Stimulated activated CD8-positive, alpha-beta memory T cell treated with anti-CD3 and anti-CD28 coated beads, Interleukin-7, amount 100 ng/mL, for 1 hour (primary cell): Measurements from ENCODE around the gene NRCAM.
"Not testable (repeated sequence)": the region's sequence is repeated elsewhere in the genome, so short reads cannot be mapped to it uniquely, and the experiment has no call there.

Experiments
- DNase-seq, 2 donors: peaks; one replicate each; pipeline ENCODE4 v3.0.0-alpha.2; 2020; ENCODE audit warnings: low read depth in 2 of 2

NRCAM gene

DNA sequence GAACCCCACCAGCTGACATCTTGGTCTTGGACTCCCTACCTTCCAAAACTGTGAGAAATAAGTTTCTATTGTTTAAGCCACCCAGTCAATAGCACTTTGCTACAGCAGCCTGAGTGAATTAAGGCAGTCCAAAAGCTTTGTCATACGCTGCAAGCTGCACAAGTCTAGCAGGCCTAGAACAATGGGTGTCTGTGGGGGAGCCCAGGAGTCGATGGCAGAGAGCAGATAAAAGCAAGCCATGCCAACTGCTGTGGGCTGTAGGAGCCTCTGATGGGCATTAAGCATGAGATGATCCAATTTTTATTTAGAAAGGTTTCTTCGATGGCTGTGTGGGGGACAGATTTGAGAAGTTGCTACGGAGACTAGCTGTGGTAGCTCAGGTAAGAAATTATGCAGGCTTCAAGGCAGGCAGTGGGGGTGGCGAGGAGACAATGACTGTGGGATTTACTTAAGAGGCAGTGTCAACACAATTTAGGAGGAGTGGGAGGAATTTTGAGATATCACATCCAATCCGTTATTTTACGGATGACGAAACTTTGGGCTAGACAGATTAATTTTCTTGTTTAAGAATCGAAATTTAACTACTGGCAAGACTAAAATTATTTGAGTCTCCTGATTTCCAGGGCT, 110.4 kb downstream of the NRCAM start:
- no peak for DNase-seq

DNA sequence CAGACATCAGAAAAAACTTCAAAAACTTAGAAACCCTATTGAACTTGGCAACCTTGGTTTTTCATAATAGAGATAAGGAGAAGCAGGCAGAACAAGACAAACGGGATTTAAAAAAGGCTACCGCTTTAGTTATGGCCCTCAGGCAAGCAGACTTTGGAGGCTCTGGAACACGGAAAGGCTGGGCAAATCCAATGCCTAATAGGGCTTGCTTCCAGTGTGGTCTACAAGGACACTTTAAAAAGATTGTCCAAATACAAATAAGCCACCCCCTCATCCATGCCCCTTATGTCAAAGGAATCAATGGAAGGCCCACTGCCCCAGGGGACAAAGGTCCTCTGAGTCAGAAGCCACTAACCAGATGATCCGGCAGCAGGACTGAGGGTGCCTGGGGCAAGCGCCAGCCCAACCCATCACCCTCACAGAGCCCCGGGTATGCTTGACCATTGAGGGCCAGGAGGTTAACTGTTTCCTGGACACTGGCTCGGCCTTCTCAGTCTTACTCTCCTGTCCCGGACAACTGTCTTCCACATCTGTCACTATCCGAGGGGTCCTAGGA, 115.3 kb downstream of the NRCAM start:
- no peak for DNase-seq

DNA sequence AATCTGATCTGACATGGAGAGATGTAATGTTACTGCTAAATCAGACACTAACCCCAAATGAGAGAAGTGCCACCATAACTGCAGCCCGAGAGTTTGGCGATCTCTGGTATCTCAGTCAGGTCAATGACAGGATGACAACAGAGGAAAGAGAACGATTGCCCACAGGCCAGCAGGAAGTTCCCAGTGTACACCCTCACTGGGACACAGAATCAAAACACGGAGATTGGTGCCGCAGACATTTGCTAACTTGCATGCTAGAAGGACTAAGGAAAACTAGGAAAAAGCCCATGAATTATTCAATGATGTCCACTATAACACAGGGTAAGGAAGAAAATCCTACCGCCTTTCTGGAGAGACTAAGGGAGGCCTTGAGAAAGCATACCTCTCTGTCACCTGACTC, 115.8 kb downstream of the NRCAM start:
- DNase-seq = not testable (repeated sequence)

DNA sequence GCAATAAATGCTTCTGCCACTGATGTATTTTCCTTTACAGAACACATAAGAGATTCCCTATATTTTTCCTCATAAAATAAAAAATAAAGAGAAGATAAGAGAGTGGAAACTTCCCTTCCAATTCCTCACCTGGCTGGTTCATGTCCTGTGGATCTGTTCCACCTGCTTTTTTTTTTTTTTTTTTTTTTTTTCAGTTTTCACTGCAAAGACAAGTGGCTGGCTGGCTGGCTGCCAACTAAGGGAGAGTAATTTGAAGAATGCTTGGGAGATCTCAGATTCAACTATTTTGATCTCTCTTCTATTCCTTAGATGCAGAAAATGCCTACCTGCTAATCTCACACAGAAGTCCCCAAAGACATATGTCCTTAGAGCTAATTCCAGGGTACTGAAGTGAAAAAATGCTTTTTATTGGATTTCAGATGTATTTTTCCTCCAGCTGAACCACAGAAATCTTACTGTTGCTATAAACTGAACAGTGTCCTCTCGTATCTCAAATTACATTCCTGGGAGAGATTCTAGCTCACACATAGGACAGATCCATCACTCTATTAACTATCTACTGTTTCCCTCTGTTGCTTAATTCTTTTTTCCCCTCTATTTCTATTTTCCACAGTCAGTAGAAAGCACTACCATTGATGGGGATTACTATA, 120.8 kb downstream of the NRCAM start:
- DNase-seq = no peak

DNA sequence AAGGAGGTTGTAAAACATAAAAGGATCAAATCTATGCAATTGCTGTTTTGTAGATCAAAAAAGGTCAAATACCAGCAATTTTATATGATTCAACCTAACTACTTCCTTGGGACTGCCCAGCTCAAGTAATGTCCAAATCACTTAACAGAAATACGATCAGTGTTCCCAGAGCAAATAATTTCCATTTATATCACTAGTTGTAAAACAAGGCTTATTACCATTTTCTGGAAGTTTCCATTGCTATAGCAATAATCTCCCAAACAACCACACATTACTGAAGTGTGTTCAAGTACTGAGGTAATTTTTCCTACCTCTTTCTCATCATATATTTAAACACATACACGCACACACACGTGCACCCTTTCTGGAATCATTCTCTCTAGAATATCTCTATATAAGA, 123.3 kb downstream of the NRCAM start:
- no peak for DNase-seq

DNA sequence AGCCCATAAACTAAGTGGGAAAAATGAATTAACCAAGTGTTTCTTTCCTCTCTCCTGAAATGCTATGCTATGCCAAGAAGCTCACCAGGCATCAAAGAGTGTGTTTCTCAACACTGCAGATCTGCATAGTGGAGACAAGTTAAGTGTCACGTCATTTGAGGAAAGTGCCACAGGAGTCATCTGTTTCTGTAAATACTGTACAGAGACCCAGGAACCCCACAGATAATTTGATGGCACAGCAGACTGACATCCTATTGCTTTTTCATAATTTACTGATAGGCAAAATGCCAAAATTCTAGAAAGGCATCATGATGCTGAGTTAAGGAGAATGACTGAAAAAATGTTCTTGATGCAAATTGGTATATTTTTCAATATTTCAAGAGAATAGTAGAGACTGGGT, 124.3 kb downstream of the NRCAM start:
- no peak for DNase-seq

DNA sequence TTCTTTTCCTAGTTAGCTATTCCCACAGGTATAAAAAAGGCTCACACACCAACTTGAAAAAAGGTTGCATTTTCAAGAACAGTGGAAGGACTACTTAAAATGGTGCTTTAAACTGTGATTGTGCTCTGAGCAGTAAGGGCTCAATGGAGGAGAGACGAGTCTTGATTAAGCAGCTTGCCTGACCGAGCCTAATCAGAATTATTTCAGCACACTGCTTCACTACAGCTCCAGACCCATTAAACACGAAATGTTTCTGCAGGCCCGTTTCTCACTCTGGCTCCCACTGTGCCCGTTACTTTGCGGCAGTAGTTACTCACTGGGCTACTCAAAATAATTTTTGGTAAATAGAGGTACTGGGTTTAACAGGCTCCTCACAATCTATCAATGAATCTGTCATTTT, 126.0 kb downstream of the NRCAM start:
- no peak for DNase-seq

DNA sequence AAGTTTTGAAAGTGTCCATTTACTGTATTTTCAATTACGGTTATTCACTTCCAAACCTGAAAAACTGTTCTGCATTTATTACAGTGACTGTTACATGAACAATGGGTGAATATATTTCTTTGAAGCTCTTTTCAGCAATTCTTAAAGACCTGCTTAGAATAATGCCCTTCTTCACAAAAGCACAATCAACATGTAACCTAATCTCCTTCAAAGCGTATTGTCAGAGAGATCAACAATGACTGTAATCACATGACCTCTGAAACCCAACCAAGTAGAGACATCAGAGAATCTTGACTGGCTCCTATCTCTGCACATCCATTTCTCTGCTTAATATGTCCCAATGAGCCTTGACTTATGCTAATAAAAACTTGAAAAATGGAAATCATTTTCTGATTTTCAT, 126.7 kb downstream of the NRCAM start:
- no peak for DNase-seq

DNA sequence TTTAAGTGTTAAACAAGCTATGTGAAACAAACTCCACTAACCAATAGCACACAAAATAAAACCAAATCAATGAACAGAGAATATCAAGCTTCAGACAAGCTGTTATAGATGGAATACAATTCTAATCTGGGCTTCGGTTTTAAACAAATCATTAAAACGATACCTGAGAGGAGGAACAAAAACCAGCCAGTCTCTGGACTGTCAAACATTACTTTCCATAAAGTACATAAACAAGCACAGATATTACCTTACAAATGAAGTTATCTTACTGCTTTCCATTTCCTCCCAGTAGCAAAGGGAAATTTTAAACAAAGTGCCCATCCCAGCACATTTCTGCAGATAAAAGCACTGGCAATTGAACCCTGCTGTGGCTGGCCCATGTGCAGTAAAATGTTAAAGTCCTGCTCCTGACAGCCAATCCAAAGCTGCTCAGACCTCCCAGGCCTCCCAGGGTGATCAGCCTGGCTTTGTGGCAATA, 128.0 kb downstream of the NRCAM start:
- no peak for DNase-seq

DNA sequence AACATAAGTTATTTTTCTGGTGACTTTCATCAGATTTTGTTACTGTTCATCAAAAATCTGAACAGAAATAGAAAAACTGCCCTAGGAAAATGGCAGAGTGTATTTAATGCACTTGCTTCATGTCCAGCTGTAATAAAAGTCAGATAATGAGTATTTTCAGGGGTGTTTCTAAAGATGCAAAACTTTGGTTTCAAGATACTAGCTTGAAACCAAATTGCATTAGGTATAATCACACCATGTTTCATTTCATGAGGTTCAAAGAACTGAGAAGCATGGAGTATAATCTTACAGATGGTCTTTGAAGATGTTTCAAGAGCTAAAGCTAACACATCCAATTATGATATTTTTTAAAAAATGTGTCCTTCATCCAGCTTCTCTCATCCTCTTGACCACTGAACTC, 128.9 kb downstream of the NRCAM start:
- DNase-seq = no peak

DNA sequence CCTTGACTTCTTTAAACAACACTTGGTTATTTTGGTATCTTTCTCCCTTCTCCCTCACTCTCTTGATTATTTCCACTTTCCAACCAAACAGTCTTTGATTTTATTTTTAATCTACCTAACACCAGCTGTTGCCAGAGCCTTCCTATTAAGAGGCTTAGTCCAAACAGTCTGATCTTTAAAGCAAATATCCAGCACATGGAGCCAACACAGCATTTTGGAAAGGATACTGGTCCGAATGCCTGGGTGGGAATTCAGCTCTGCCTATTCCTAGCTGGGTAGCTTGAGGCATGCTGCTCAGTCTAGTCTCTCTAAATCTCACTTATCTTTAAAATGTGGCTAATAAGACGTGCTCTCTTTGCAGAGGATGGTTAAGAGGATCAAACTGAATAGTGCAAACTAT, 129.3 kb downstream of the NRCAM start:
- no peak for DNase-seq

DNA sequence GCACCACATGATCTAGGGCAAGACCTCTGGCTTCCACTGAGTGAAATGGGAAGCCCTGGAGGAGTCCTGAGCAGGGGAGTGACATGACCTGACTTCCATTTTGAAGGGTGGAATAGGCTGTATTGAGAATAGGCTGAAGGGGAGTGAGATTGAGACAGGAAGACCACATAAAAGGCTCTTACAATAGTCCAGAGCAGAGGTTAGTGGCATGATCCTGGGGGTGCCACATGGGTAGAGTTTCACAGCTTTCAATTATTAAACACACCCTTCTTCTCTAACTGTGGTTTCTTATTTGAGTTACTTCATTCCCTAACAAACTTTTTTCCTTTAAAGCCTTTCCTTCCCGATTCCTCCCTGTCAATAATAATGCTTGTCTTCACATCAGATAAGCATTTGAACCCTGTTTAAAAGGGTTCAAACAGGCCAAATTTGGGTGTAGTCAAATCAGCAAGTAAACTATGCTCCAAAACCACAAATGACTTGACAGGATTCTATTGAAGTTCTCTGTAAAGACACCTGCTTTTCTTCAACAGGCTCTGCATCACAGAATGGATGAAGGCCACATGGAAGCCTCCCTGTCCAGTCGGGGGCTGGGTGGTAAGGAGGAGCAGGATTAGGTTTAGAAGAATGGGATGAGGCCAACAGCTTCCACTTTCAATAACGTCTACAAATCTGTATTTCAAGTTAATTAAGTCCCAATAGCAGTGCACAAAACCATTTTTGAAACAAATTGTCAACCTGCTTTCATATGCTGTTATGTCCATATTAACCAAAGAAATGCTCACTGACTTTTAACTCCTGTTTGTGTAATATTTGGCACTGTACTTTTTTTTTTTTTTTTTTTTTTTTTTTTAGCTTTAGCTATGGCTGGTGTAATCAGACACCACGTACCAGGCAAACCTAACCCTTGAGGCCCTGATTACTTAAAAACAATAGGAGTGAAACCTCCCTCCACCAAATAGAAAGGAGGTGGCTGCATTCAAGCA, 131.9 kb downstream of the NRCAM start:
- no peak for DNase-seq

DNA sequence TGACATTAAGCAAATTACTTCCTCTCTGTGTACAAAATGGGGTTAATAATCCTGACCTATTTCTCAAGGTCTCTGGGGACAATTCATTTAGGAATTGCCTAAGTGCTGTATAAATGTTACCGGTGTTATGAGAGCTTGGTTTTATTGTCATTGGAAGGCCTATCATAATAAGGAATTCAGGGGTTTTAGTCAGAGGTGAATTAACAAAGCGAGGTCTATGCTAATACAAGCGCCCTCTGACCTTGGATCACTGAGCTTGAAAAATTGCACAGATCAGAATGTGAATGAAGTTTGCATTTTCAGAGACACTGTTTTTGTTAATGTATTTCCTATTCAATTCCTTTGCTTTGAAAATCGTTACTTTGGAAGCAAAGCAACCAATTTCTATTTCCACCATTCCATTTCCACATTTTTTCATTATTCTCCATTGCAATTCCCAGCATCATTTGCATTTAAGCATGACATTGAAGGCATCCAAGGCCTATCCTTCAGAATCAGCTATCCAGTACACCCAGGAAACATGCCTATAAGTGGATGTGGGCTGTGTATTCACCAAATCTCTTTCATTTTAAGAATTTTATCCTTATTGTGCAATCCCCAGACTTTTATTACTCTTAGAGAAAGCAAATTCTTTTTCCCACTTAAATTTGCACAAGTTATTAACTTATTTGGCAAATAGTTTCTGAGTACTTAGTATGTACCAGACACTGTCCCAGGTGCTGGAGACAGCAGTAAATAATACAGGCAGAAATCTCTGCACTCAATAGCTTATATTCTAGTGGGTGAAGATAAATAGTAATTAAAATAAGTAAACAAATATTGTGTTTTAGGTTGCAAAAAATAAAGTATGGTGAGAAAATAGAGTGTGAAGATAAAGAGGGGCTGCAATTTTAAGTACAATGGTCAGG, 133.1 kb downstream of the NRCAM start:
- no peak for DNase-seq

DNA sequence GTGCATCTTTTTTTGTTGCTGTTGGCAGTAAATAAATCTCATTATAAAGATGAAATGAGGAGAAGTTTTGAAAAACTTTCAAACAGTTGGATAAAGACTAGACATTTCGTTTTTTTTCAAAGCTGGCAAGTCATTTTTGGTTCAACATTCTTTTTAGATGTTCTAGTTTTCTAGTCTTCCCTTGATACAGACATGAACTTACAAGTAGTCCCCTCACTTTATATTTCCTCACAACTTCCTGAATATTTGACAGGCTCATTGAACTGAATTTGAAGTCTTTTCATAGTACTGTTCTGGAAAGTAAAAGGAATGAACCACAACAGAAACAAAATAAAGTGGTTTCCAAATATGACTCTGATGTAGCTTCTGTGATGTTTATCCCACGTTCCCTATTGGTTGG, 134.2 kb downstream of the NRCAM start:
- no peak for DNase-seq

DNA sequence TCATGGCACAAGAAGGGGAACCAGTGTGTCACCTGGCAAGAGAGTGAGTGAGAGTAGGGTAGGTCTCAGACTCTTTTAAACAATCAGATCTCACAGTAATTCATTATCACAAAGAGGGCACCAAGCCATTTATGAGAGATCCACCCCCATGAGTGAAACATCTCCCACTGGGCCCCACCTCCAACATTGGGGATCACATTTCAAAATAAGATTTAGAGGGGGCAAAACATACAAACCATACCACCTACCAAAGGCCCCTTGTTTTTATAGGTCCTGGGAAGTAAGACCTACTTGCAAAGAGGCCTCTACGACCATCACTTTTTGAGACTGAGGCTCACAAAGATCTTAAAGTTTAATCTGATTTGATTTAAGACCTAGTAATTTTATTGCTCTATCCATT, 134.9 kb downstream of the NRCAM start:
- DNase-seq = no peak

DNA sequence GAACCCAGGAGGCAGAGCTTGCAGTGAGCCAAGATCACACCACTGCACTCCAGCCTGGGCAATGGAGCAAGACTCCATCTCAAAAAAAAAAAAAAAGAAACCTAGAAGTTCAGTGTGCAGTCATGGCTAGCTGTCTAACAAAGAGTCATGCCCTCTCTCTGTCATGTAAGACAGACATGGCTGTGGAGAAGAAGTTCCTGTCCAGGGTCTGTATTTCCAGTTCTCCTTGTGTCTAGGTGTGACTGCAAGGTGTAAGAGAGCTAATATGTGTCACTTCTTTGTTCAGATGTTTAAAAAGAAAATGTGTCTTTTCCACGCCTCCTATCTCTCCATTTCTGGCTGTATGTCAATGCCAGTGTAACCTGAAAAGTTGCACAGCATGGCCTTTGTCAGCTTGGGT, 139.5 kb downstream of the NRCAM start:
- no peak for DNase-seq

DNA sequence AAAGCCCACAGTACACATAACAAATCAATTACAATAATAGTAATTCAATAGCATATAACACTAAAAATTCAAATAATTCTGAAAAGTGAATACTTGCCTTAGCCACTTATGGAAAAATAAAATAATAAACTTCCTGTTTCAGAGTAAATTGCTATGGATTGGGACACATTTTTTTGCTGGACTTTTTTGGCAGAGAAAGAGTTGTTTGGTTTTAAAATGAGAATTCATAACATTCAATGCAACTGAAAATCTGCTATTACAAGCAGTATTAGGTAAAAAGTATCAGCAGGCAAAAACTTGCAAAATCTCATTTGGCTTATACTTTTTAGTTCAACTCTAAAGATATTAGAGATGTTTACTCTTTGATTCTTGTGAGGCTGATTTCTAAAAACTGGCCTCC, 141.7 kb downstream of the NRCAM start:
- no peak for DNase-seq

DNA sequence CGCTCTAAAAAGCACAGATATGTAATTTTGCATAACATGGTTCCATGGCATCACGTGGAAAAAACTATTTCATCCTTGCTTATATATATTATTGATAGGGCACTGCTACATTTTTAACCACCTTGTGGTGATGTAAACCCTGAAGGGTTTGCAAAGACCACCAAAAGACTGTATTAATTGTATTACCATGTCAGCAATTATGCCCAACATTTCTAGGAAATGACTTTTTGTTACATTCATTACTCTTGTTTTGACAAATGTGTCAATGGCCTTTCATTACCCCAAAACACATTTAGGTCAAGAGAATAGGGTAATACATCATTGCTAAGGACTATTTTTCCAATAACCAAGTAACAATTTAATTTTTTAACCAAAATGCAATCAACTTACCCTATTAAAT, 142.2 kb downstream of the NRCAM start:
- no peak for DNase-seq

DNA sequence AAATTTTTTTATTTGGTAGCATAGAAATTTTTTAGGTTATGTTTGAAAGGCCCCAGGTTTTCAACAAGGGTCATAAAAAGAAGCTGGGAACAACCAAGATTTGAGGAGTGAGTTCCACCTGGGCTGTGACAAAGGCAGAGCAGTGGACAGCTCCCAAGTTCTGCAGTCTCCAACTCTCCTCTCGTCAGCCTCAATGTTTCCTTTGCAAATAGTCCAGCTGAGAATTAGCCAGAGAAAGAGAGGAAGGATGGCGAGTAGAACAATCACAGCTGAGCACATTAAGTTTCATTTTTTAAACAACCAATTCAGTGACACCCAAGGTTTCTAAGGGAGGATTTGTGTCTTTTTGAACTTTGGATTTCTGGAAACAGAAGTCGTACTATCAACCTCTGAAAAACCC, 143.2 kb downstream of the NRCAM start:
- DNase-seq = no peak

DNA sequence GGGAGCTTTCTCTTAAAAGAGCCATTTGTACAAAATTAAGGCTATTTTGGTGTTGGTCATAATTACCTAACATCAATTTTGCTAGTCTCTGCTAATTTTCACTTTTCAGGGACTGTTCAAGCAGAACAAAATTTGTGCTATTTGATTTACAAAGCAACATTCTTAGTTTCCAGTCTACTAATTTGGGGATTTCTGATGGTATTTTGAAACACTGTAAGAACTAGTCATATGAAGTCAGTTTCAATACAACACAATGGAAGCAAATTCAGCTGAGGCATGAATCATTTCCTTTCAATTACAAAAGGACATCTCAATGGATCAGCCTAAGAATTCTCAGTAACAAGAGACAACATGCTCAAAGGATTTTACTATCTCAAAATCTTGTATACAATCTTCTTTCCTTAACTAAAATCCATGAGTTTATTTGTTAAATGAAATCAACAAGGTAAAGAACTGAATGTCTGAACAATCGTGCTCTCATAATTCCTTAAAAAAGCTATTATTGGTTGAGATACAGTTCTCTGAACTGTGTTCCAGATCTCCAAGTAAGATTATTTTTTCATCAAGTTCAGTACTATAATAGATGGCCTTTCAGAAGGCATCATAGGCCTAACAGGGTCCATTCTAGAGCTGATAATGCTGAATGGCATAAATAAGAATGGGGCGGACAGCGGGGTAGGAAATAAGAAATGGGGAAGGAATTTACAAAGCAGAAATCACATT, 144.6 kb downstream of the NRCAM start:
- DNase-seq = no peak

DNA sequence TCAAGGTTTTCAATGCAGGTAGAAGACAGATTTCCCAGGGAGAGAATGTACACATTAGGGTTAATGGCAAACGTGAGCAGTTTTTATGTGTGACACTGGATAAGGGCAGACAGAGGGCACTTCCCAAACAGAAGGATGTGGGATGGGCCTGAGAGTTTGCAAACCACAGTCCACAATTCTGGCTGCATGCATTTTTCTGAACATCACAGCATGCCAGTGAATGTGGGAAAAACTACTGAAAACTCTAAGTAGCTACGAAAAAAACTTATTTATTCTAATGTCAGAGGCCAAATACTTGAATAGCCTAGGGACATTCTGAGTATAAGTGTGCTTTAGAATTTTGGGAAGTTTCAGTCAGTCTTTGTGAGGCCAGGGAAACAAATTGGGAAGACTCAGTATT, 145.9 kb downstream of the NRCAM start:
- DNase-seq = no peak
